Ecto neural progenitor cell (in vitro differentiated cells): ENCODE data around the gene KRT31.
A peak's percentile ranks its signal among the peaks of the same experiment; 100 is the strongest.
"Not testable (repeated sequence)": the region's sequence is repeated elsewhere in the genome, so short reads cannot be mapped to it uniquely, and the experiment has no call there.

ENCODE experiments used
- DNase-seq: peaks from one replicate; pipeline ENCODE4 v3.0.0-alpha.2; 2018; ENCODE audit warnings: low spot score

KRT31 gene

GRCh38 chr17:41417576-41418015, 20.2 kb upstream of the KRT31 start:
- no peak for DNase-seq

GRCh38 chr17:41417127-41417526, 19.7 kb upstream of the KRT31 start:
- no peak for DNase-seq

GRCh38 chr17:41416479-41416878, 19.1 kb upstream of the KRT31 start:
- no peak for DNase-seq

- no peak for DNase-seq
Observed at GRCh38 chr17:41415833-41416335, 18.5 kb upstream of the KRT31 start.

GRCh38 chr17:41415411-41415810, 18.0 kb upstream of the KRT31 start:
- no peak for DNase-seq

GRCh38 chr17:41413982-41414381, 16.6 kb upstream of the KRT31 start:
- DNase-seq: no peak

GRCh38 chr17:41413353-41413957, 16.0 kb upstream of the KRT31 start:
- peak; percentile 22 for DNase-seq

- peak; percentile 47 for DNase-seq
Observed at GRCh38 chr17:41411072-41411840, 13.8 kb upstream of the KRT31 start.

GRCh38 chr17:41407226-41407625, 9.8 kb upstream of the KRT31 start:
- DNase-seq: peak; percentile 34

GRCh38 chr17:41406205-41406604, 8.8 kb upstream of the KRT31 start:
- peak; percentile 46 for DNase-seq

- DNase-seq: peak; percentile 40
Observed at GRCh38 chr17:41404024-41404671, 6.7 kb upstream of the KRT31 start.

- no peak for DNase-seq
Observed at GRCh38 chr17:41403404-41404023, 6.1 kb upstream of the KRT31 start.

- no peak for DNase-seq
Observed at GRCh38 chr17:41402161-41402560, 4.8 kb upstream of the KRT31 start.

GRCh38 chr17:41396340-41396739, 1.1 kb downstream of the KRT31 start:
- no peak for DNase-seq

- DNase-seq: no peak
Observed at GRCh38 chr17:41395611-41396010, 1.8 kb downstream of the KRT31 start.

GRCh38 chr17:41395044-41395443, 2.4 kb downstream of the KRT31 start:
- DNase-seq: not testable (repeated sequence)

- no peak for DNase-seq
Observed at GRCh38 chr17:41394254-41394996, 3.0 kb downstream of the KRT31 start.

- DNase-seq: no peak
Observed at GRCh38 chr17:41393826-41394225, 3.6 kb downstream of the KRT31 start.

- no peak for DNase-seq
Observed at GRCh38 chr17:41393294-41393693, 4.1 kb downstream of the KRT31 start.

GRCh38 chr17:41392278-41392677, 5.1 kb downstream of the KRT31 start:
- DNase-seq: no peak

- no peak for DNase-seq
Observed at GRCh38 chr17:41391535-41391934, 5.9 kb downstream of the KRT31 start.

GRCh38 chr17:41390411-41390938, 6.9 kb downstream of the KRT31 start:
- no peak for DNase-seq
